DMS 273 treated with DMSO at 0.1 percent for 48 hours (cell line): Measurements from ENCODE around the gene CD33.
"Not testable (repeated sequence)": the region's sequence is repeated elsewhere in the genome, so short reads cannot be mapped to it uniquely, and the experiment has no call there.

ENCODE experiments used
- DNase-seq: peaks from one replicate; lab custom pipeline; 2025; lab: John Stamatoyannopoulos, UW

CD33 gene

DNA sequence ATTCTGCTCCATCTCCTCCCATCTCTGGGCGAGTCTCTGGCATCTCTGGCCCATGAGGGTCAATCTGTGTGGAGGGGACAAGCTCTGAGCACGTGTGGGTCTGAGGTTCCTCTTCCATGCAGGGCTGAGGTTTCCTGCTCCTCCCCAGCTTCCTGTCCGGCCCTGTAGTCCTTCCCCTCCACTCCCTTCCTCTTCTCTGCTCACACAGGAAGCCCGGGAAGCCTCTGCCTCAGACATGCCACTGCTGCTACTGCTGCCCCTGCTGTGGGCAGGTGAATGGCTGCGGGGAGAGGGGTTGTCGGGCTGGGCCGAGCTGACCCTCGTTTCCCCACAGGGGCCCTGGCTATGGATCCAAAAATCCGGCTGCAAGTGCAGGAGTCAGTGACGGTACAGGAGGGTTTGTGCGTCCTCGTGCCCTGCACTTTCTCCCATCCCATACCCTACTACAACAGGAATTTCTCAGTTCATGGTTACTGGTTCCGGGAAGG is 14.0 kb upstream of the CD33 start:
- DNase-seq: not testable (repeated sequence)

DNA sequence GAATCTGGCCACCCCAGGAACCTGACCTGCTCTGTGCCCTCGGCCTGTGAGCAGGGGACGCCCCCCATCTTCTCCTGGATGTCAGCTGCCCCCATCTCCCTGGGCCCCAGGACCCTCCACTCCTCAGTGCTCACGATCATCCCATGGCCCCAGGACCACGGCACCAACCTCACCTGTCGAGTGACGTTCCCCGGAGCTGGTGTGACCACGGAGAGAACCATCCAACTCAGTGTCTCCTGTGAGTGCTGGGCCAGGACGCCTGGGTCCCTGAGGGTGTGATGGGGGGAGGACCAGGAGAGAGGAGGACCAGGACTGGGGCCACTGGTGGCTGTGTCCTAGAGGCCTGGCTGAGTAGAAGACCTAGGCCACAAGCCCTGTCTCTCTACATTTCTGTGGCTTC is 13.0 kb upstream of the CD33 start:
- DNase-seq: no peak

DNA sequence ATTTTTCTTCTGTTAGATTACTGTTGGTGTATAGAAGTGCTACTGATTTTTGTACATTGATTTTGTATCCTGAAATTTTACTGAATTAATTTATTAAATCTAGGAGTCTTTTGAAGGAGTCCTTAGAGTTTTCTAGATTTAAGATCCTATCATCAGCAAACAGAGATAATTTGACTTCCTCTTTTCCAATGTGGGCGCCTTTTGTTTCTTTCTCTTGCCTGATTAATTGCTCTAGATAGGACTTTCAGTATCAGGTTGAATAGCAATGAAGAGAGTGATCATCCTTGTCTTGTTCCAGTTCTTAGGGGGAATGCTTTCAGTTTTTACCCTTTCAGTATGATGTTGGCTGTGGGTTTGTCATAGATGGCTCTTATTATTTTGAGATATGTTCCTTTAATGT is 5.6 kb upstream of the CD33 start:
- no peak for DNase-seq

DNA sequence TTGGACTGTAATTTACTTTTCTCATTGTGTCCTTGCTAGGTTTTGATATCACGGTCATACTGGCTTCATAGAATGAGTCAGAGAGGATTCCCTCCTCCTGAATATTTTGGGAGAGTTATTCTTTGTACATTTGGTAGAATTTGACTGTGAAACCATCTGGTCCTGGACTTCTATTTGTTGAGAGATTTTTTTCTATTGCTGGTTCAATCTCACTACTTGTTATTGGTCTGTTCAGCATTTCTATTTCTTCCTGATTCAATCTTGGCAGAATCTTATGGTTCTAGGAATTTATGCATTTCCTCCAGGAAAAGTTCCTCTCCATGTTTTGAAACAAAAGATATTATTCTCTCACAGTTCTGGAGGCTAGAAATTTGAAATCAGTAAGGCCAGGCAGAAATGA is 4.9 kb upstream of the CD33 start:
- no peak for DNase-seq

DNA sequence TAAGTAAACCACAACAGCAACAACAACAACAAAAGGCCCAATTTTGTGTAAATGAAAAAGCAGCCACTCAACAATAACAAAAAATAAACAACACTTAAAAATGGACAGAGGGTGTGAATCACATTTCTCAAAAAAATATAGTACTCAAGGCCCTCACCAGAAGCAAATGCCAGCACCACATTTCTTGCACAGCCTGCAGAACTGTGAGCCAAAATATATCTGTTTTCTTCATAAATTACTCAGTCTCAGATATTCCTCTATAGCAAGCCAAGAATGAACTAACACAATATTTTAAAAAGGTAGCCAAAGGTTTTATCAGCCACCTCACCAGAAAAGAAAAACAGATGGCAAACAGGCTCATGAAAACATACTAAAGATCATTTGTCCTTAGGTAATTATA is 3.9 kb upstream of the CD33 start:
- DNase-seq: no peak

DNA sequence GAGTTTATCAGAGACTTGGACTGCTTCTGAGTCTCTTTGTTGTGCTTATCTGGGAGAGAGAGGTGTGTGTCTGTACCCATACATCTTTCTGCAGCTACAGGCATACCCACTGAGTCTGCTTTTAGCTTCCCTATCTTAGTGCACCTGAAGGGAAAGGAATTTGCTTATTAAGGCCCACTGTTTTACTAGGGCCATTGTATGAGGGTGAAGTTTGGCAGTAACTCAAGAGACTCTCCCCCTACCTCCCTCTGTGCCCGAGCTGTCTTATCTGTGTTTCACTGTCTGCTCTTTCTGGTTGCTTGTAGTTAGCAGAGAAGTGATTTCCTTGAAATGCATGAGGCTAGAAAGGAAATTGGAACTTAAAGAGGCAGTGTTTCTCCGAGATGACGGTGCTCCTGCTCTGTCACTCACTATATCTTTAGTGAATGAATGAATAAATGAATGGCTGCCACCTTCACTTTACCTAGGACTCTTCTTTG is 678 bp upstream of the CD33 start:
- DNase-seq: no peak

DNA sequence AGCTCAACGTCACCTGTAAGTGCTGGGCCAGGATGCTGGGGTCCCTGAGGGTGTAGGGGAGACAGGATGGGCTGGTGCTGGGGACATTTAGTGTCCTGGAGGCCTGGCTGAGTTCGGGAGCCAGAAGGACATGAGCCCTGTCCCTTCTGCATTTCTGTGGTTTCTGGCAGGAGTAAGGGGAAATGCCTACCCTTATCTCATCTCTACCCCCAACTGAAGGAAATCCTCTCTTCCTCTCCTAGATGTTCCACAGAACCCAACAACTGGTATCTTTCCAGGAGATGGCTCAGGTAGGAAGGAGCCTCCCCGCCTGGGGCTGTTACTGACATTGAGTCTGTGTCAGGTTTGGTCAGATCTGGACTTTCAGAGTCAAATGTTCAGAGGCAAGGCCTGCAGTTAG is 1.2 kb downstream of the CD33 start:
- no peak for DNase-seq

DNA sequence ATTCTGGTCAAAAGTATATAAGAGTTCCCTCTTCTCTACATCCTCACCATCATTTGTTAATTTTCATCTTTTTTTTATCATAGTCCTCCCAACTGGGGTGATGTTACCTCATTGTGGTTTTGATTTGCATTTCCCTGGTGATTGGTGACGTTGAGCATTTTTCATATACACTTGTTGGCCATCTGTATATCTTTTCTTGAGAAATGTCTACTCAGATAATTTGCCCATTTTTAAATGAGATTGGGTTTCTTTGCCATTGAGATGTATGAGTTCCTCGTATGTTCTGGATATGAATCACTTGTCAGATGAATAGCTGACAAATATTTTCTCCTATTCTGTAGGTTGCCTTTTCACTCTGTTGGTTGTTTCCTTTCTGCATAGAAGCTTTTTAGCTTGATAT is 2.4 kb downstream of the CD33 start:
- DNase-seq: no peak

DNA sequence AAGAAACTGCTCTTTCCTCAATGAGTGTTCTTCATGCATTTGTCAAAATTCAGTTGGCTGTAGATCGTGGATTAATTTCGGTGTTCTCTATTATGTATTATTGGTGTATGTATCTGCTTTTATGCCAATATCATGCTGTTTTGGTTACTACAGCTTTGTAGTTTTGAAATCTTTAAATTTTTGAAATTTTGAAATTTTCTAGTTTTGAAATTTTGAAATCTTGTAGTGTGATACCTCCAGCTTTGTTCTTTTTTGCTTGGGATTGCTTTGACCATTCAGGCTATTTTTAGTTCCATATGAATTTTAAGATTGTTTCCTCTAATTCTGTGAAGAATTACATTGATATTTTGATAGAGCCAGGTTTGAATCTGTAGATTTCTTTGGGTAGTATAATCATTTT is 3.1 kb downstream of the CD33 start:
- no peak for DNase-seq

DNA sequence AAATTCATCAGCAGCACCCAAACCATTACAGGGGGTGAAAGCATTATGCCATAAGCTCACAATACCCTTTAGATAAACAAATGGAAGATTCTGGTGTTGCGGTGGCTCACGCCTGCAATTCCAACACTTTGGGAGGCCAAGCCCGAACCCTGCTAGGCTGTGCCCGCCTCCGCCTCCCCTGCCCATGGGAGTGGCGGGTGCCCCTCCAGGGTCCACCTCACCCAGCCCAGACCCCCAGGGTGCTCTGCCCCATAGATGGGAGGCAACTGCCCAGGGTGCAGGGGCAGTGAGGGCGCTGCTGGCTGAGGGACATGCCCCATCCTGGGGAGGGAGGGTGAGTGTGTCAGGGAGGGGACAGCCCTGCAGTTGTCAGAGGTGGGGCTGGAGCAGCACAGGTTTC is 16.0 kb downstream of the CD33 start:
- no peak for DNase-seq

DNA sequence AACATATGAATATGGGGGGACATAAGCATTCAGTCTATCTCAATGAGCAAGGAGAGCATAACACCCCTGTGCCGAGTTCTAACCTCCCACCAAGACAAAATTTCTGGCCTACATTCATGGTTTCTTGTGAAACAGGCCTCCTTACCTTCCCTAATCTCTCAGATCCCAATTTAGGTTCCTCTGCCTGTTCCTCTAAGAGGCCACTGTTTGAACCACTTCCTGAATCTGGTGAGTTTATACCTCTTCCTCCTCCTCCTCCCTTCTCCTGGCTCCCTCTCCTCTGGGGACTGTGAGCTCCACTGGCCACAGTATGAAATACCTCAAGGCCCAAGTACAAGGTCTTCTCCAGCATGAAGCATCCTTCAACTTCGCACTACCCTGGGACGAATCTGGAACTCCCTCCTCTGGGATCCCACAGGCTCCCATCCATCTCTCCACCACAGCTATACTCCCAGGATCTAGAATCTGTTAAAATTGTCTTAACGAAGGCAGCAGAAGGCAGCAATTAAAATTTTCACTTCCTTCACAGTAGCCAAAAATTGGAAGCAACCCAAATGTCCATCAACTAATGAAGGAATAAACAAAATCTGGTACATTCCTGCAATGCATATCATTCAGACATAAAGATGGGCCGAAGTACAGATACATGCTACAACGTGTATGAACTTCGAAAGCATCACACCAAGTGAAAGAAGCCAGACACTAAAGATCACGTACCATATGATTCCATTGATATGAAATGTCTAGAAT is 18.2 kb downstream of the CD33 start:
- DNase-seq: no peak

DNA sequence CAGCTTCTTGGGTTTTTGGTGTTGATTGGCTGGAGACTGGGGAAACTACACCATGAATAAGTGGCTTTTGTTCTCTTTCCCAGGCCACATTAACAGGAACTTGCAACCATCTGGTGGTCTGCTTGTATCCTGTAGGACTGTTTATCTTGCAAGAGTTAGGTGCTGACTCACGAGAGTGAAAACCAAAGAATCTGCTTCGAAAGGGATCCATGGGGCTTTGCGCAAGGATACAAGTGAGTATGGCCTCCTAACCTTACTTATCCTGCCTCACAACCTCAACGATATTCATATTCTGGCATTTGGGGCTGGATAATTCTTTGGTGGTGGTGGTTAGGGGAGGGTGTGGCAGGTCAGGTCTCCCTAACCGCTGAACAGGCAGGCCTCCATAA is 21.3 kb downstream of the CD33 start:
- no peak for DNase-seq

DNA sequence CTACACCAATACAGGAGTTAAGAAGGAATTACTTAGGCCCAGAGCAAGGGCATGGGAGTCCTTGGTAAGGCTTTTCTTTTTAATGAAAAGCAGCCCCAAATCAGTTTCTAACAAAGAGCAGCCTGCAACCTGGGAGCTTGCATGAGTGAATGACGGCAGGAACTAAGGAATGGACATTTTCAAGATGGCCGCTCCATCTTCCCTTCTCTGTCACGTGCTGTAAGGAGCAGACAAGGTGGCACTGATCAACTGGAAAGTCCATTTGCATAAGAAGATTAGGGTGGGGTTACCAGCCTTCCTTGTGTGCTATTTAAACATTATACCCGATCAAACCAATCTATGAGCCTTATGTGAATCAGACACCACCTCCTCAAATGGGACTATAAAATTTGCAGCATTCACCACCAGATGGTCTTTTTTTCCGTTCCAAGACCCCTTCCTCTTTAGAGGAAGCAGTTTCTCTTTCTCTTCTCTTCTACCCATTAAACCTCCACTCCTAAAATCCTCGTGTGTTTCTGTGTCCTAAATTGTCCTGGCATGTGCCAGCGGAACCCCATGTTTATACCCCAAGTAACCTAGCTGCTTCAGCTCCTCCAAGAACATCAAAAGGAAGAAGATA is 23.2 kb downstream of the CD33 start:
- no peak for DNase-seq

DNA sequence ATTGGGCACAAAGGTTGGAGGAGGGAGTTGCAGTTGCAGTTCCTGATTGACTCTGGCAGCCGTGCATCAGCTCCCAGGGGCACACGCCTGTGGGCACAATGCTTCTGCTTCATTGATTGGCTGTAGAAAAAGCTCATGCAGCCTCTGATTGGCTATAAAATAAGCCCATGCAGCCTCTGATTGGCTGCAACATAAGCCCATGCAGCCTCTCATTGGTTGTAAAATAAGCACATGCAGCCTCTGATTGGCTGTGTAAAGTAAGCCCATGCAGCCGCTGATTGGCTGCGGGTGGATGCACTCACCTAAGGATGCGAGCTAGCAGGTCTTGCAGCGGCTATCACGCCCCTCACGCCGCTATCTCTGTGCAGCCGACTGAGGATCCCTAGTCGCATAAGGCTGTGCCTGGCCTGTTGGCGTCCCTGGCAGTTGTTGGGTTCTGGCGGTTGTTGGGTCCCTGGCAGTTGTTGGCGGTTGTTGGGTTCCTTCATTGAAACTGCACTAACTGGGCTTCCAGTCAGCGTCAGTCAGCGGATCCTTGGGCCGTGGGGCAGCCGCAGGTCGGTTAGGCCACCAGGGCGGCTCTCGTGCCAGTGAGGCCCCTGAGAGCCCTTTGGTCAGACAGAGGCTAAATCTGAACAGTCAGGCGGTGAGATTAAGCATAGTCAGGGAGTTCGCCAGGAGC is 26.0 kb downstream of the CD33 start, which contains the start of gene SIGLECL1:
Gene SIGLECL1 (plus strand): TSS at position 295 of the 682 bp plus-strand sequence. CDS start 12,993 bp downstream, outside the sequence.
- no peak for DNase-seq

DNA sequence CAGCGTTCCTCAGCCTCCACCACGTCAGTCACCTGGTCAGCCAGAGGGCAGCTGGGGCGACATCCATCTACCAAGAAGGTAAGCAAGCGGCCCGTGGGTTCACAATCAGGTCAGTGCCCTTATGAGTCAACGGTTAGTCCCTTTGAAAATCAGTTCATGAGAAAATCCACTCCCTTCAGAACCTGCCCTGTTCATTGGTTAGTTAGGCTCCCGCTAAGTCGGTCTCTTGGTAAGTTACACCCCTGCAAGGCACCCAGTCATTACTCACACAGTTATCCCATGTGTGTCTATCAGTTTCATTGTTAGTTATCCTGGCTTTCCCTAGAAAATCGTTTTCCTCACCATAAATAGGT is 26.6 kb downstream of the CD33 start:
- no peak for DNase-seq

DNA sequence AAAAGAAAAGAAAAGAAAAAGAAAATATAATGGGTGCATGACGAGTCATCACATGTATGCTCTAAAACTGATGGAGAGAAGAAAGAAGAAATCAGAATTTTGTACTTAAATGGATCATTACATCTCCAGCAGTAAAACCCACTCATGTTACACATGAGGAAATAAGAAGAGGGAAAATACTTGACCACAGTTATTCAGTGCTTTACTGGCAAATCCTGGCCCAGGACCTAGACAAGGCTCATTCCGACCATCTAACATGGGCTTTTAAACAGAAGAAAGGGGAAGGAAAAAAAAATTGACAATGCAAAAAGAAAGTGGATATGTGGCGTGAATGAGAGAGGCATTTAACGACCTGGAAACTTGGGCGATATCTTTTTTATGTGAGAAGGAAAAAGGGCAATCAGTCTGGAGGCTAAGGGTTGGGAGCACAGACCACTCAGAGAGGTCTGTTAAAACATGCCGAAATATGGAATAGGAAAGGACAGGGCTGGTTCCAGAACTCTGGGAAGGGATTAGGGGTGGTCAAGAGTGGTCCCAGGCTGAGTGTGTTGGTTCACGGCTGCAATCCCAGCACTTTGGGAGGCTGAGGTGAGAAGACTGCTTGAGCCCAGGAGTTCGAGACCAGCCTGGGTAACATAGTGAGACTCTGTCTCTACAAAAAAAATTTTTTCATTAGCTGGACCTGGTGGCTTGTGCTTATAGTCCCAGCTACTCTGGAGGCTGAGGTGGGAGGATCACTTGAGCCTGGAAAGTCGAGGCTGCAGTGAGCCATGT is 27.6 kb downstream of the CD33 start:
- DNase-seq: no peak

DNA sequence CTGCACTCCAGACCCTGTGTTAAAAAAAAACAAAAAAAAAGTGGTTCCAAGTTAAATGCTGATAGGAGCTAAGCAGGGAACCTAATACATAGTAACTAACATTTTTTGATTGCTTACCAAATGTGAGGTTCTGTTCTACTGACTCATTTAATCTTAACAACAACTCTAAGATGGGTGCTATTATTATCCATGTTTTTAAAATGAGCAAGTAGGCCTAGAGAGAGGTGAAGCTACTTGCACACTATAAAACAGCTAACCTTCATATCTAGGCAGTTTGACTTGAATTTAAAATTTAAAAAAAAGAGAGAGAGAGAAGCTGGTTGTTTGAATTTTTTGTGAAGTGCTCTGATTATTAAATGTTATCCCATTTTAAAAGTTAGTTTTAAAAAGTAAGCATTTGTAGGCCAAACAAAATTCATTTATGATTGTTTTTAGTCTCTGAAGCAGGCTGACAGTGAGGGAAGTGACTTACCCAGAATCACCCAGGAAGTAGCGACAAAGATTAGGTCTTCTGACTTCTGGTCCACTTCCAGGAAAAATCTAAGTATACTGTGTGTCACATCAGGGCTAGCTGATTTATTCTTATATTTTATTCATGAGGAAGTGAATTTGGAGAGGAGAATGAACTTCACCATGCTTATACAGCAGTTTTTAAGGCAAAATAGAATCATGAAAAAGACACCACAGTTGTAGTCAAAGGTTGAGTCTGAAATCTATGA is 28.4 kb downstream of the CD33 start:
- no peak for DNase-seq

DNA sequence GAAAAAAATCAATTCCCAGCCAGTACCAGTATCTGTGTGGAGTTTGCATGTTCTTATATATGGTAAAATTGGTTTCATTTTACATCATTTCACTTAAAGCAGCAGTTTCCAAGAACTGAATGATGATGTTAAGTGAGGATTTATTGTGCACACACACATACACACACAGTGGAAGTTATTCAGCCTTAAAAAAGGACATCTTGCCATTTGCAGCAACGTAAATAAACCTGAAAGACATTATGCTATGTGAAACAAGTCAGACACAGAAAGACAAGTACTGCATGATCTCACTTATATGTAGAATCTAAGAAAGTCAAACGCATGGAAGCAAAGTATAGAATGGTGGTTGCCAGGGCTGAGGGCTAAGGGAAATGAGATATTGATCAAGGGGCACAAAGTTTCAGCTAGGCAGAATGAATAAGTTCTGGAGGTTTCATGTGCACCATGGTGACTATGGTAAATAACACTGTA is 31.3 kb downstream of the CD33 start:
- DNase-seq: no peak

DNA sequence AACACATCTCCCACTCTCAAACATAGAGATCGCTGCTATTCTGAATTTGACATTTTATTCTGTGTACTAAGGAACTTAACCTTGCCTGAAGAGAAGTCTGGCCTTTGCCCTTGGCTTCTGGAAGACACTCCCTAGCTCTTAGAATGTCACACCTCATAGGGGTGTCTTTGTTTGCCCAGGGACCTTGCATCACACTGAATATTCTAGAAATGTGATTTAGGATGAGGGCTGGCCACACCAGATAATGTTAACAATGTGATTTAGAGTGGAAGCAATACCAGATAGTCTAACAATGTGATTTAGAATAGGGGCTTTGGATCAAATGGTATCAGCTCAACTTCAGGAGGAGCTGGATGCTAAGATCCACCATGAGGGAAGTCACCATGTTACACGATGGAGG is 32.6 kb downstream of the CD33 start:
- DNase-seq: no peak

DNA sequence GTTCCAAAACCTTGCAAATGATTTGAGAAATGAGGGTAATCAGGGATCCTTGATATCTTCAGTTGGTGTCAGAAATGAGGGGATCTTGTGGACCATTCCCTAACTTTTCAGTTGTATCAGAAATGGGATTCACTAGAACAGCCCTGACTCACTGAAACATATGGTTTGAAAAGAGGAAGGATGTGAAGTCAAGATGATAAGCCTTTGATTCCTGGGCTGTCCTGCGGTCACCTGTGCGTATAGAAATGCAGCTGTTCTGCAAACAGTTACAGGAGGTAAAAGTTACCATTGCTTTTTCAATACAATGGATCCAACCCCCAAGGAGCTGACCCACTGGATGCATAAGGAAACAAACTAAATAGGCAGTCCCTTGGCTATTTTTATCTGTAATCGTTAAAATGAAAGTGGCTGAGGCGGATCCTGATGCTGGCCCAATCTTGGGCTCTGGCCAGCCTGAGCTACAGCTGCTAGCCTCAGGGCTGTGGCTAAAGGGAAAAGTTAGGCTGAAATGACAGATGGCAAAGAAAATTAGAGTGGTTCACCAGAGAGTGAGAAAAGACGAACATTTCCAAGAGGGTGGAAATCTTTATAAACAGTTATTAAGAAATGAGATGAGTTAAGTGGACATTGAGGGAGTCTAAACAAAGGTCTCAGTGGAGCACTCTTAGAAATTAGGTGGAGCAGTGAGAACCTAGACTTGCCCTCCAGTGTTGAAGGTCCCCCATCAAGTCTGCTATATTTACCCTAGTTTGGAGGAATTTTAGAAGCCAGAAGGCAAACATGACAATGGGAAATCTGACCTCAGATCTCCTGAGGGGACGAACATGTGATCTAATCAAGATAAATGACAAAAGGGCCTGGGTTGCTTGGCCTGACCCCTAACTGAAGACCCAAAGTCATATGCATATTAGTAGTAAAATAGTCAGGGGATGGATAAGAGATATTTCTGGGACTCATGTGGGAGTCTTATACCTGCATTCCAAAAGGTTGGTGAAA is 33.6 kb downstream of the CD33 start:
- no peak for DNase-seq
